ENCODE results near the gene CMTM8.
"Not testable (repeated sequence)": the region's sequence is repeated elsewhere in the genome, so short reads cannot be mapped to it uniquely, and the experiment has no call there.

CMTM8 gene, protein sequence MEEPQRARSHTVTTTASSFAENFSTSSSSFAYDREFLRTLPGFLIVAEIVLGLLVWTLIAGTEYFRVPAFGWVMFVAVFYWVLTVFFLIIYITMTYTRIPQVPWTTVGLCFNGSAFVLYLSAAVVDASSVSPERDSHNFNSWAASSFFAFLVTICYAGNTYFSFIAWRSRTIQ

DNA sequence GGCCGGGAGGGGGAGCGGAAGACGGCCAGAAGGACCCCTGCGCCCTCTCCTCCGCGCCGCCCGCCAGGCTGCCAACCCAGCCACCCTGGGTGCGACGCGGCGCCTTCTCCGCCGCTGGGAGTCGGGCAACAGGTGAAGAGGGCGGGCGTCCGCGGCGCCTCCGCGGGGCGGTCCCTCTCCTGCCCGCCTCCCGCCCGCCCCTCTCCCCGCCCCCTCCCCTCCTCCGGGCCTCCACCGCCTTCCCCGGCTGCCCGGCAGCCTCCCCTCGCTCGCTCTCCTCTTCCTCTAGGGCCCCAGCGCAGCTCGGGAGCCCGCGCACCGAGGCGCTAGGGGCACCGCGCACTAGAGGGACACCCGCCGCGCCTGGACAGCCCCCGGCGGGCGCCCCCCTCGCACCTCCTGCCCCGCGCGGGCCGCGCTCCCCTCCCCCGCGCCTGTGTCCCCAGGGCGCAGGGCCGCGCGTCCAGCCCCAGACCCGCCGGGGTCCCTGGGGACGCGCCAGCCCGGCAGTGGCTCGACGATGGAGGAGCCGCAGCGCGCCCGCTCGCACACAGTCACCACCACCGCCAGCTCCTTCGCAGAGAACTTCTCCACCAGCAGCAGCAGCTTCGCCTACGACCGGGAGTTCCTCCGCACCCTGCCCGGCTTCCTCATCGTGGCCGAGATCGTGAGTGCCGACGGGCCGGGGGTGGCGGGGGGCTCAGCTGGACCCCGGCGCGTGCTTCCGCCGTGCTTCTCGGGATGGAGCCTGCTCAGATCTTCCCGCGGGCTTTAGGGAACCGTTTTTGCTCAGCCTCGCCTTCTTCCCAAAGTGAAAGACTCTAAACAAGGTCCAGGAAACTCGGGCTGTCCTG, at the start of gene CMTM8:
TSS of gene CMTM8 (plus strand) at position 228 of the 854 bp plus-strand sequence. CDS start at position 521, 293 bp downstream.
- DNase-seq: no peak

DNA sequence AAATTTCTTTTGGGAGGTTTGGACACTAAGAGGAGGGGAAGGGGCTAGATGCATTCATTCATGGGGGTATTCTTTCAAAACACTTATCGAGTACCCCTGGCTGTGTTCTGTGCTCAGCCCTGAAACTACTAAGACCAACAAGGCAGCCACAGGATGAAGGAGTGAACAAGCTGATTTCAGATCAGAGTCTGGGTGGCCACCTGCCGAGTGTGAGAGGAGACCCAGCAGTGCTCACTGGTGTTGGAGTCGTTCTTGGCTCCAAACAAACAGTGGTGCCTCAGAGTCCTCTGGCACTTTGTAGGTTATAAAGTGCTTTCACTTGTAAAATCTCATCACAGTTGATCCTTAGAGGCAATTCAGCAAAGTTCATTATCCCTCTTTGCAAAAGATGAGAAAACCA, 48.8 kb upstream of the CMTM8 start:
- DNase-seq: no peak

DNA sequence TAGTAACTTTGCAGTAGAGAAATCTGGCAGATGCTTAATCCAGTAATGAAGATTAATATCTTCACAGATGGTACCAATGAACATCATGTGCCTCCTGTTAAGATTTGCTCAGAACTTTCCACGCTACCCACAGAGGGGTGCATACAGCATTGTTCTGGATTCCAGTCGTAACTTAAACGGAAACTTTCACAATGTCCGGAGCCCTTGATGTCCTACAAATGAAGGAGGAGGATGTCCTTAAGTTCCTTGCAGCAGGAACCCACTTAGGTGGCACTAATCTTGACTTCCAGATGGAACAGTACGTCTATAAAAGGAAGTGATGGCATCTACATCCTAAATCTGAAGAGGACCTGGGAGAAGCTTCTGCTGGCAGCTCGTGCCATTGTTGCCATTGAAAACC, 47.9 kb upstream of the CMTM8 start:
- DNase-seq: not testable (repeated sequence)

DNA sequence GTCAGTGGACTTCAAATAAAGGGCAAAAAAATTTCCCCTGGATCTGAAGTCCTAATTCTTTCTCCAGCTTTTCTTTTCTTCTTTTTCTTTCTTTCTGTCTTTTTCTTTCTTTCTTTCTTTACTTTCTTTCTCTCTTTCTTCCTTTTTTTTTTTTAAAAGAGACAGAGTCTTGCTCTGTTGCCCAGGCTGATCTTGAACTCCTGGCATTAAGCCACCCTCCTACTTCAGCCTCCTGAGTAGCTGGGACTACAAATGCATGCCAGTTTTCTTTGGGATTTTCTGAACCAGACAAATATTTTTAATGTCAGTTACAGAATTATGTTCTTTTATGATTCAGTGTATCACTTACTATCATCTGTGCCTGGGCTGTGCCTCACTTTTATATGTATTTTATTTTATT, 45.4 kb upstream of the CMTM8 start:
- DNase-seq: no peak

DNA sequence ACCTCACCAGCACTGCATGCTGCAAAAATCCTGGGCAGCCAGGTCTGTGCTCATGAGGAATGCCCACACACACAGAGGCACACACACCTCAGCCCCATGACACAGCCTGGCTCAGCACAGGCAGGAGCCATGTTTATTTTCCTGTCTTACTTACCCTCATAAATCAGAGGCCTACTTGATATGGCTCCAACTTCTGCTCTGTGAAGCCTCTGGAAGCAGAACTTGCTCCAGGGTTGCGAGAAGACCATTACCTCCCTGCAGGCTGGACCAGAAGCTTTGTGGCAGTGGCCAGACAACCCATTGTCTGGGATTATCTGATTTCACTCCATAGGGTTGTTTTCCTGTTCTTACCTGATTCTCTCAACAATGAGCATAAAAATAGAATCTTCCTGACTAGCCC, 43.8 kb upstream of the CMTM8 start:
- no peak for DNase-seq

DNA sequence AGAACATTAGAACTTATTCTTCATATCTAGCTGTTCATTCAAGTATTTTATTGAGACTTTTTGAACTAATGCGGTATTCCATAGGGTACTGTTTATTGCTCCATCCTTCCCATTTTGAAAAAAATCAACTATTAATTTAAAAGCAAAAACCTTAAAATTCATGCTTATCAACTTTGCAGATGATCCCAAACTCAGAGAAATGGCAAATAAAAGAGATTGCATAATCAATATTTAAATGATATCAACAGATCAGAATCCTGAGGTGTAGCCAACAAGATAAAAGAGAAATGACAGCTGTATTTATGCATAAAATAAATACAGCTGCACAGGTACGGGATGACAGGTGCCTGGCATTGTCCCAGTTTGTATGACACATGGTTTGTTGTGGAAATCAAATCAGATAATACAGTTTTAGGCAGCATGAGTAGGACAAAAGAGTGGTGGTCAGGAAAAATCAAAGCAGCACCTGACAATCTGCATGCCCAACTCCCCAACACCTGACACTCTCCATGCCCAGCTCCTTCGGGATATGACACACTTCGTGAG, 42.4 kb upstream of the CMTM8 start:
- DNase-seq: no peak

DNA sequence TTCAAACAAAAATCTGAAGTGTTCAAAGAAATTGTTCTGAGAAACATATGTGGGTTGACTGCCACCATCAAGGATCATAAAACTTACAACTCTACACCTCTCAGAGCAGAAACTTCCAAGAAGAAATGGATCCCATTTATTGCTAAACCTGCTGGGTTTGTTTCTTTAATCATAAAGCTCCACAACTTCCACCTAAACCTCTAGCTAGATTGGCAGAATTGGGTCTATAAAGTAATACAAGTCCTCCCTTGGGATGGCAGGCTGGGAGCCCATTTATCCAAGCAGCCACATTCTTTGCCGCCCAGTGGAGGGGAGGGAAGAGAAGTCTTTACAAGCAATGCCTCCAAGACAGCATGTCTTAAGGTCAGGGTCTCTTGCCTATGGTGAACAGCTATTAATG, 40.5 kb upstream of the CMTM8 start:
- DNase-seq: no peak

DNA sequence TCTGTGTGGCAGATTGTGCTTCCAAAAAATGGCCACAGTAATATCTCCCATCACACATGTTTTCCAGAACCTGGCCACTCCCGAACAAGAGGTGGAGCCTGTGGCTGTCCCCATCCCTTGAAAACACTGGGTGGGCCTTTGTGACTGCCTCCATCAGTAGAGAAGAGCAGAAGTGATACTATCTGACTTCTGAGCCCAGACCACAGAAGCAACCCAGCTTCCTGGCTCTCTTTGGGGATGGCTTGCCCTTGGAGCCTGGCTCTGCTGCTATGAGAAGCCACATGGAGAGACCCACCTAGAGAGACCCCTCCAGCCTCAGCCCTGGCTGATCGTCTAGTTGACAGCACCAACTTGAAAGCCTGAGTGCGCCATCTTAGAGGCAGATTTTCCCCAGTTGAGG, 39.8 kb upstream of the CMTM8 start:
- no peak for DNase-seq

DNA sequence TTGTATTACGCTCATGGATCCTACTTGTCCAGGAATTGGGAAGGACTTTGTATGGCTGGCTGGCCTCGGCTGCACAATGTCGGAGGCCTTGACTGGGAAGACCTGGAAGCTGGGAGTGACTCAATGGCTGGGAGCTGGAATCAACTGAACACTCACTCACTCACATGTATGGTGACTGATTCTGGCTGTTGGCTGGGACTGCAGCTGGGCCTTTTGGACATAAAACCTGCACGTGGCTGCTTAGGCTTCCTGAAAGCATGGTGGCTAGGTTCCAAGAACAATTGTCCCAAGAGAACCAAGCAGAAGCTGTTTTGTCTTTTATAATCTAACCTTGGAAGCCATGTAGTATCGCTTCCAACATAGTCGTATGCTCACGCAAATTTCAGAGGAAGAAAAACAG, 38.0 kb upstream of the CMTM8 start:
- no peak for DNase-seq

DNA sequence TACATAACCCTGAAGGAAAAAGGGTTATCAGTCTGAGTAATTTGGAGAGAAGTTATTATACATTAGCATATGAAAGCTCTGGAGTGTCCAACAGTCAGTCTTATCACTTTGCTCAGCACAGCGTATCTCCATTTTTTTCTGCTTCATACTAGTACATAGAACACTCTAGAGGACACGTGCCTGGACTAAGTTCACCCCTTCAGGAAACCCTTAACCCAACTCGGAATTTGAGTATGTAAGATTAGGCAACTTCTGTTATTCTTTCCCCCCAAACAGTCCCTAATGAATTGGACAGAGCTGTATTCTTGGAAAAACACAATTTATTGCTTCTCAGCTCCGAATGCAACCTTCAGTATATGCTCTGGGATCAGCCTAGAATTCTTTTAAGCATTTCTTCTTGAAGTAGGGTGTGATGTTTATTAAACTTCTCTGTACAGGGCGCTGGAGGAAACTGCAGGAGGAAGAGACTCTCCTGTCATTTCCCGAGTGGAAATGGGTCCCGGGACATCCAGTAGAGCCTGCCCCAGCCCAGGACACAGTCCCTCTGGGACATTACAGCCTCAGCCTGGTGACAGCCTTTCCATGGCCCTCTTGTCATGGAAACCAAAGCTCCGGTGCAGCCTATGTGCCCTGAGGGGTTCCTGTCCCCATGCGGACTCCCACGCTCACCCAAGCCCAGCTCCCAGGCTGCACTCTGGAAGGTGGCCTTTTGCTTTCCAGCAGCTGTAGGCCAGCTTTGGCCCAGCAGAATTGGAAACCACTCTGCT, 37.3 kb upstream of the CMTM8 start:
- no peak for DNase-seq

DNA sequence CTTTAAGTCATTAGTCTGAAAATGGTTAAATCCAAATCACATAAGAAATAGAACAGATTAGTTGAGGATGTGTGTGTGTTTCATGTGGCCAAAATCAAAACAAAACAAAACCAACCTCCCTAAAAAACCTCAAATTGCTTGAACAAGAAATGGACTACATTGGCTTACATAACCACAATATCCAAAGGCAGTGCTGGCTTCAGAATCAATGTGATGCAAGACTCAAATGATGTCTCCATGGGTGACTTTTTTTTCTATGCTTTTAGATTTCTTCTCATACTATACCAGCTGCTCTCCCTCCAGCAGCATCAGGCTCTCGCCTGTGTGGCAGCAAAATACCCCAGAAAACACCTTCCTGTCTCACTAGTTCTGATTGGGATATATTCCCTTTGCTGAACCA, 36.0 kb upstream of the CMTM8 start:
- no peak for DNase-seq

DNA sequence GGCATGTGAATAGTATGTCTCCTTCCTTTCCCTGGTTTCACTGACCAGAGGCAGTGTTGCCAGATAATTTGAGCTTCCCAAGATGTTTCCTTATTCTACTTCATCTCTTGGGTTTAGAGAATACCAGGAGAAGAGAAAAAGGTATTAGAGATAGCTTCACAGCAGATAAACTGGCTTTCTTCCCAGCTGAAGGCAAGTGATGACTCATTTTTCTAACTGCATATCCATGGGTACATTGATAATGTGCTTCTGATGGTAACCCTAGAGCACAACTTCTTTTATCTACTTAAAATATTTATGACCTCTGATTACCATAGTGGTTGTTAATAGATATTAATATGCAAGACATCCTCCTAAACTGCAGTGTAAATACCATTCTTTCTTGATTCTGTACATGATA, 34.6 kb upstream of the CMTM8 start:
- DNase-seq: no peak

DNA sequence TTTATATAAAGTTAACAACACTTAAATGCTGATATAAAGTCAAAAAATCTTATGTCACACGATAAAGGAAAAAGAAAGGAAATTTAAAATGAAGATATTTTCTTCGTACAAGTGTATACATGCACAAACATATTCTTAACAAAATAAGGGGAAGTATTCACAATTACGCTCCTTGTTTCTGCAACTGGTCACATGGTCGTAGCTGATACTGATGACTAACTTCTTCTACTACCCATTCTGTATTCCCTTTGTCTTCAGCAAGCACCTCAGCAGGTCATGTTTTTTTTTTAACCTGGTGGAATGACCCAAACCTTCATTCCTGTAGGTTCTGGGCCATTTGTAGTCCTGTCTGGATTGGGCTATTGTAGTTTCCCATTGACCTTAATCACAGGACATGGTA, 30.0 kb upstream of the CMTM8 start:
- no peak for DNase-seq

DNA sequence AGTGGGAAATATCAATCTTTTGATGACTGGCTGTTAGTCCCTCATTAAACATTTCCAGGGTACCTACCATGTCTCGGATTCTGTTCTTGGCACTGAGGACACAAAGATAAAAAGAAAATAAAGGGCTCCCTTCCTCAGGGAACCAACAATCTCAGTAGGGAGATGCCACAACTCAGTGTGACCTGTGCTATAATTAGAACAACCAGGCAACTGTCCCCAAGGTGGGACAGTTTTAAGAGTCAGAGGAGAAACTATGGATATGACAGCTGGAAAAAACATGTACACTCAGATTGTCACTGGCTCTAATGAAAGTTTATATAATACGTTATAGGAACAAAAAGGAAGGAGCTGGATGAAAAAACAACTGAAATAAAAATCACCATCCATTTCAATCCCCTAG, 23.3 kb upstream of the CMTM8 start:
- no peak for DNase-seq

DNA sequence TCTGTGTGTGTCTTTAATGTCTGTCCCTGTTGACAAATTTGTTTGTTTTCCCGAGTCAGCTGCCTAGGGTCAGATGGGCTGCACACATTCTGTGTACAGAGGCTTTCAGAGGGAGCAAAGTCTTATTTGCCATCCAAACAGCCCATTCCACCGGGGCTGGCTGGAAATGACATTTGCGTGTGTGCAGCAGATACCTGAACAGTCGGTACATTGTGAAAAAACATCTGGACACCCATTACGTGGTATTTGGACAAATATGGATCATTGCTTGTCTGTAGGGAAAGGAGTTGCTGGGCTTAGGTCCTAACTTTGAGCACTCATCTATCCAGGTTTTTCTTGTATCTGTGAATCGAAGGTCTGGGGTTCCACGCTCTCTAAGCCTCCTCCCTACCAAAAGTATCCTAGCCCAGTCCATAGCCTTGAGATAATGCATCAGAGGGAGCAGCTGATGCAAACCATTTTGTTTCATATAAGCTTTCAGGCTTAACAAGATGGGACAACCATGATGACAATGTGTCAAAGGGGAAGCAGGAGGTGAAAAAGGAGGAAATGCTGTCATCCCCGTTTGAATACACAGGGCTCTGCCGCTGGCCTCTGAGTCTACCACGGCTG, 22.2 kb upstream of the CMTM8 start:
- DNase-seq: no peak

DNA sequence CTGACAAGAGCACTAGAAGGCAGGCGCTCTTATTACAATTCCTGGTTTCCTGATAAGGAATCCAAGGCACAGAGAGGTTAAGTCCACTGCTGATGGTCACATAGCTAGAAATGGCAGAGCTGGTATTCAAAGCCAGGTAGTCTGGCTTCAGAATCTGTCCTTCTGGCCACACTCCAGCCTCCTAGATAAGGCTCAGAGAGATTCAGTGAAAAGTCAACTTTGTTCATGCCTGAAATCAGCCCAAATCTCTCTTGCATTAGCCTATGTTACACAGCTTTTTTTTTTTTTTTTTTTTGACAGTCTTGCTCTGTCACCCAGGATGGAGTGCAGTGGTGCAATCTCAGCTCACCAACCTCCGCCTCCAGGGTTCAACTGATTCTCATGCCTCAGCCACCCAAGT, 21.1 kb upstream of the CMTM8 start:
- DNase-seq: no peak

DNA sequence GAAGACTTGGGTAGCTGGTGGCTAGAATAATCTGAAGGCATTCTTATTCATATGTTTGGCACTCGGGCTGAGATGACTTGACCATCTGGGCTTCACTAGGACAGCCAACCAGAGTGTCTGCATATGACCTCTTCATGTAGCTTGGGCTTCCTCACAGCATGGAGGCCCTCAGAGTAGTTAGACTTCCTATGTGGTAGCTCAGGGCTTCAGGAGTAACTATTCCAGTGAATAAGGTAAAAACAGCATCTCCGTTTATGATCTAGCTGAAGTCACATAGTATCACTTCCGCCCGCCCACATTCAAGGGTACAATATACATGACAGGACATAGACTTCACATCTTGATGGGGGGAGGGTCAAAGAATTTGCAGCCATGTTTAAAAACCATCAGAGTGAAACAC, 18.9 kb upstream of the CMTM8 start:
- no peak for DNase-seq

DNA sequence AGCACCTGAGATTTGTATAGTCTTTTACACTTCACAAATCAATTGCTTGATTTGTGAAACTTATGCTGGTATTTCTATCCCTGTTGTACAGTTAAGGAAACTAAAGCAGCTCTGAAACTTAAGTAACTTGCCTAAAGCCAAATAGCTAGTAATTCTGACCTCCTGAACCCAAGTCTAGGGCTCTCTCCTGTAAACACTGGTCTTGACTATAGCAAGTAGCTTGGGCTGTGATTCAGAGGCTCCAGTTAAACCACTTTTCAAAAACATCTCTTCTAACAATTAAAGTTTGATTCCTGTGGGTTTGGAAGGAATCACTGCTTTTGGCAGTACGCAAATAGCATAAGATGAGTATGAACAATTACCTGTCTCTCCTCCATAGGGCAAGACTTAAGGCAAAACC, 18.5 kb upstream of the CMTM8 start:
- DNase-seq: no peak

DNA sequence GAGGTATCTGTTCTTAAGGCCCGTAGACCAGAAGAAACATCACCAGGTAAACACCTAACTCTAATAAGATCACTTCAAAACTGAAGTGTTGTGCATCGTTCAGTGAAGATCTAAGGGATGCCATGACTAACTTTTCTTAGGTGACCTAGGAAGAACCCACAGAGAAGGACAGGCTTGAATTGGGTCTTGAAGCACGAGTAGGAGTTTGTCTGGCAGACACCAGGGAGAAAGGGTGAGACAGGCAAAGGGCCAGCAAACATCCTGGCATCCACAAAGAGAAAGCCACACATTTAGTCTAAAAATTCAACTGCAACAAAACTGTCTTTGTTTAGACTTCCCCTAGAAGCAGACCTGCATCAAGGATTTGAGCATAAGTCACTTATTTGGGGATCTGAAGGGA, 15.5 kb upstream of the CMTM8 start:
- DNase-seq: no peak

DNA sequence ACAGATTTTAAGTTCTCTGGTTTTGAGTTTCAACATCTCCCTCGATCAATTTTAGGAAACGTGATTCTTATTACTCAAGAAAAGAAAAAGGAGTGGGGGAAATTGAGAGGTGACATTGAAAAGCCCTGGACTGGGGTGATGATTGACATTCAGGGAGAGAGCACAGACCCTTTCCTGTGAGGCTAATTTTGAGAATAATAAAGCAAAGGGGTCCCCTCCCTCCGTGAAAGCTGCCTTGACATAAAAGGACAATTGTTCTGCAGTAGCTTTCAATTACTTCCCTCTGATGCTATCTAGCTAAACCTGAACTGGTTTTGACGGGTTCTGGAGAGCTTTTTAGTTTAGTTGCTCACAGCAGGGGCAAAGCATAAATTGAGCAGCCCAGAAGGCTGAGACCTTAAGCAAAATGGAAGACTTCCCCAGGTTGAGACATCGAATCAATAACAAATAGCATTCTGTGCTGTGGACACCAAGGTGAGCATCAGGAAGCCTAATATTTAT, 14.4 kb upstream of the CMTM8 start:
- no peak for DNase-seq

DNA sequence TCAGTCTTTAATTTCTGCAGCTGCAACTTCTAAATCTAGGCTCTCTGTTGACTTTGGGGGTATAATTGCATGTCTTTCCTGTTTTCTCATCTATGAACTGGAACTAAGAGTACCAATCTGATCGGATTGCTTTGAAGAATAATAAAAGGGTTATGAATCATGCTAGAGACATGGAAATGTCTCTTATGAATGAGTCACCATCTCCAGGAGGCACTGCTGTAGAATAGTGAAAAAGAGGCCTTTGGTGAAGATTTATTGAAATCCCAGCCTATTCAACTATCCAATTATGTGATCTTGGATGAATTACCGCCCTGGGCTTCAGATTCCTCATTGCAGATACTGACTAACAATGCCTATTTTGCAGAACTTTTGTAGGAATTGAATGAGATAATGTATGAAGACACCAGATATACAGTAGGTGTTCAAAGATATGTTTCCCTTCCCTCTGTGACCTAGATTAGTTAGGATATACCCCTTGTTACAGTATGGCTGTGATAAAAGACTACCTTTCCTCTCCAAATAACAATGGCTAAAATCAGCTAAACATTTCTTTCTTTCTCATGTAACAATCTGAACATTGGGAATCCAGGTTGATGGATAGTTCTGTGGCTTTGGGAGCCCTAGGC, 11.5 kb upstream of the CMTM8 start:
- no peak for DNase-seq

DNA sequence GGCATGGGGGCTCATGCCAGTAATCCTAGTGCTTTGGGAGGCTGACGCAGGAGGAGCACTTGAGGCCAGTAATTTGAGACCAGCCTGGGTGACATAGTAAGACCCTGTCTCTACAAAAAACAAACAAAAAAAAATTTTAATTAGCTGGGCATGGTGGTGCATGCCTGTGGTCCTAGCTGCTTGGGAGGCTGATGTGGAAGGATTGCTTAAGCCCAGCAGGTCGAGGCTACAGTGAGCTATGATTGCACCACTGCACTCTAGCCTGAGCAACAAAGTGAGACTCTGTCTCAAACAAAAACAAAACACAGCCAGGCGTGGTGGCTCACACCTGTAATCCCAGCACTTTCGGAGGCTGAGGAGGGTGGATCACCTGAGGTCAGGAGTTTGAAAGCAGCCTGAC, 9.7 kb upstream of the CMTM8 start:
- not testable (repeated sequence) for DNase-seq

DNA sequence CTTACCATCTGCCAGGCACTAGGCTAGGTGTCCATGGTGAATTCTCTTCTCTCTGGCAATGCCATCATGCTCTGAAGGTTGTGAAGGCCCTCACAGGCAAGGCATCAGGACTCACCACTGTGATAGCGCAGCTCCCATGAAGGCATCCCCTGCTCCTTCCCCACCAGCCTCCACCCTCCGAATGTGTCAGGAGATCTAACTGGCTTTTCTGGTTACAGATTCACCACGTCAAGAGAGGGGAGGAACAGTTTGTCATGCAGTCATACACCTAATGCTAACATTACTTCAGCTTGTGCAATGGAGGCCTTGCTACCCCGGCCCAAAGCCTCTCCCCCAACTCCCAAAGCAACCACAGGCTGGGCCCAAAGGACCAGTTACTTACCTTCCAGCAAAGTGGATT, 8.9 kb upstream of the CMTM8 start:
- no peak for DNase-seq
